ENCODE measurements around the gene TM4SF18. TPM values are rescaled to one million over a fixed set of nuclear protein-coding genes. Genes with fewer than 3 reads are reported as not detected.

The TM4SF18 gene
- total and polyA plus RNA-seq, 11 donors: 4.5 to 19.9 (median 8.9) TPM

GRCh38 chr3:149315694-149316093 is 17.7 kb downstream of the TM4SF18 start:
- H3K4me1 ChIP-seq: peaks cover 0 to 17% (median 0%) of the 10 kb centered on the region in 12 donors
- H3K36me3 ChIP-seq: peaks cover 0 to 6% (median 0%) of the 10 kb centered on the region in 9 donors
- ATAC-seq: peak in 3 of 4 donors; percentile 34 to 74 (median 49)
- H3K27ac ChIP-seq: peak overlapping the region in 5 of 12 donors; percentile 25 to 37 (median 28)
- TF ChIP-seq CTCF (IDR thresholded peaks at IDR 0.05) (no peak), POLR2A (IDR thresholded peaks at IDR 0.05) (no peak)
- WGBS, 4 donors: 51 to 69% (median 59%) methylated on average over 3 of the region's 3 CpGs
- peak in 1 of 5 donors; percentile 31 for DNase-seq
- no peaks in the 10 kb centered on the region for H3K27me3 ChIP-seq
- intact Hi-C loops (cut with DNase I): no loop called here
- H3K4me3 ChIP-seq: no peak overlapping the region
- no peaks in the 10 kb centered on the region for H3K9me3 ChIP-seq

- peaks cover 0 to 17% (median 0%) of the 10 kb centered on the region in 12 donors for H3K4me1 ChIP-seq
- WGBS, 4 donors: 74 to 77% (median 76%) methylated on average over 7 of the region's 7 CpGs
- peak overlapping the region in 5 of 12 donors; percentile 25 to 37 (median 28) for H3K27ac ChIP-seq
- H3K9me3 ChIP-seq: no peaks in the 10 kb centered on the region
- no peak for TF ChIP-seq POLR2A (IDR thresholded peaks at IDR 0.05)
- TF ChIP-seq CTCF (IDR thresholded peaks at IDR 0.05): no peak
- DNase-seq (no peak), ATAC-seq (no peak)
- intact Hi-C loops (cut with DNase I): no loop called here
- no peaks in the 10 kb centered on the region for H3K27me3 ChIP-seq
- no peak overlapping the region for H3K4me3 ChIP-seq
- H3K36me3 ChIP-seq: peaks cover 0 to 5% (median 0%) of the 10 kb centered on the region in 9 donors
These were observed 18.4 kb downstream of the TM4SF18 start for GRCh38 chr3:149314807-149315578.

GRCh38 chr3:149313542-149313941 is 19.9 kb downstream of the TM4SF18 start:
- intact Hi-C loops (cut with DNase I): no loop called here
- ATAC-seq: no peak
- H3K27me3 ChIP-seq: no peaks in the 10 kb centered on the region
- no peak overlapping the region for H3K27ac ChIP-seq
- H3K4me1 ChIP-seq: peaks cover 0 to 17% (median 0%) of the 10 kb centered on the region in 12 donors
- TF ChIP-seq CTCF (IDR thresholded peaks at IDR 0.05): no peak
- no peak for TF ChIP-seq POLR2A (IDR thresholded peaks at IDR 0.05)
- no peak overlapping the region for H3K4me3 ChIP-seq
- WGBS, 4 donors: 11 to 41% (median 35%) methylated on average over 1 of the region's 1 CpG
- no peak for DNase-seq
- H3K36me3 ChIP-seq: no peaks in the 10 kb centered on the region
- H3K9me3 ChIP-seq: no peaks in the 10 kb centered on the region

GRCh38 chr3:149310796-149311534 is 22.5 kb downstream of the TM4SF18 start:
- no peaks in the 10 kb centered on the region for H3K27me3 ChIP-seq
- no peak for DNase-seq
- no peaks in the 10 kb centered on the region for H3K36me3 ChIP-seq
- ATAC-seq: no peak
- H3K27ac ChIP-seq: no peak overlapping the region
- H3K9me3 ChIP-seq: no peaks in the 10 kb centered on the region
- TF ChIP-seq CTCF (IDR thresholded peaks at IDR 0.05) (no peak), POLR2A (IDR thresholded peaks at IDR 0.05) (no peak)
- WGBS, 4 donors: 93 to 95% (median 93%) methylated on average over 7 of the region's 7 CpGs
- H3K4me3 ChIP-seq: no peak overlapping the region
- intact Hi-C loops (cut with DNase I): no loop called here
- H3K4me1 ChIP-seq: peaks cover 0 to 13% (median 0%) of the 10 kb centered on the region in 12 donors
